Osteocyte (in vitro differentiated cells): ENCODE measurements around the gene PRKRA. TPM values are rescaled to one million over a fixed set of nuclear protein-coding genes. Genes with fewer than 3 reads are reported as not detected.

Experiments
- DNase-seq: peaks from one replicate; pipeline ENCODE4 v3.0.0; 2021; ENCODE audit warnings: mixed read lengths; ENCODE audit not compliant: unreplicated experiment; ENCODE audit errors: extremely low spot score
- H3K27ac Mint-ChIP-seq: one replicate; pipeline ENCODE4 v1.8.0; 2021; ENCODE audit warnings: mild to moderate bottlenecking, mixed read lengths; ENCODE audit not compliant: unreplicated experiment
- H3K27me3 Mint-ChIP-seq: one replicate; pipeline ENCODE4 v1.8.0; 2021; ENCODE audit warnings: mixed read lengths; ENCODE audit not compliant: unreplicated experiment
- H3K36me3 Mint-ChIP-seq: one replicate; pipeline ENCODE4 v1.8.0; 2021; ENCODE audit warnings: mixed read lengths; ENCODE audit not compliant: unreplicated experiment
- H3K4me1 Mint-ChIP-seq: one replicate; pipeline ENCODE4 v1.8.0; 2021; ENCODE audit warnings: mixed read lengths; ENCODE audit not compliant: unreplicated experiment
- H3K4me3 Mint-ChIP-seq: one replicate; pipeline ENCODE4 v1.8.0; 2021; ENCODE audit warnings: mild to moderate bottlenecking, moderate library complexity, mixed read lengths; ENCODE audit not compliant: unreplicated experiment
- H3K9me3 Mint-ChIP-seq: one replicate; pipeline ENCODE4 v1.8.0; 2021; ENCODE audit warnings: mixed read lengths; ENCODE audit not compliant: unreplicated experiment
- total RNA-seq: library from RNA; stranded (reverse); gene quantifications from 2 replicates; pipeline ENCODE4 v1.2.1, GENCODE V29; 2021
- TF ChIP-seq, protein P1 (sequence below): fragments of 200-600 bp; sonication (generic); IDR thresholded peaks from 2 replicates; pipeline ENCODE4 v1.5.0; 2021; ENCODE audit warnings: antibody characterized with exemption, mild to moderate bottlenecking, moderate library complexity

Gene PRKRA
- total RNA-seq, 1 donor from 2014 or later: 50.1 TPM

DNA sequence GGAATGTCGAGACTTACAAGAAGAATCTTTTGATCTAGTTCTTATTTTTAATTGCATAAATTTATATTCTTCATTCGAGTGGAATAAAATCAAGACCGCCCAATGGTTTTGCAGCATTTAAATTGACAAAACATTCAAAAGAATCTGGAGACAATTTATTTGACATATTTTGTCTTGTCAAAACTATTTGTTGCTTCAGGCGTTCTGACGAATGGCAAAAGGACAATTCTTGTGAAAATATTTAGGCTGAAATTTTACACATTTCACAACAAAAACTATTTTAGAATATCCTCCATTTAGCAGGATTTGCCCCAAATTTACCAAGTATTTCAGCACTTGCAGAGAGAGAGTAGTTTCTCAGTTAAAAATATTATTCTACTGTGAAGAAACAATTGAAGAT lies 41.7 kb downstream of the PRKRA start:
- Mint-ChIP-seq H3K4me1 (peaks cover 16% of the 10 kb centered on the region), H3K27me3 (peaks cover 7% of the 10 kb centered on the region), H3K36me3 (no peaks in the 10 kb centered on the region), H3K9me3 (no peaks in the 10 kb centered on the region), H3K27ac (no peak overlapping the region), H3K4me3 (no peak overlapping the region)
- TF ChIP-seq, protein P1, sequence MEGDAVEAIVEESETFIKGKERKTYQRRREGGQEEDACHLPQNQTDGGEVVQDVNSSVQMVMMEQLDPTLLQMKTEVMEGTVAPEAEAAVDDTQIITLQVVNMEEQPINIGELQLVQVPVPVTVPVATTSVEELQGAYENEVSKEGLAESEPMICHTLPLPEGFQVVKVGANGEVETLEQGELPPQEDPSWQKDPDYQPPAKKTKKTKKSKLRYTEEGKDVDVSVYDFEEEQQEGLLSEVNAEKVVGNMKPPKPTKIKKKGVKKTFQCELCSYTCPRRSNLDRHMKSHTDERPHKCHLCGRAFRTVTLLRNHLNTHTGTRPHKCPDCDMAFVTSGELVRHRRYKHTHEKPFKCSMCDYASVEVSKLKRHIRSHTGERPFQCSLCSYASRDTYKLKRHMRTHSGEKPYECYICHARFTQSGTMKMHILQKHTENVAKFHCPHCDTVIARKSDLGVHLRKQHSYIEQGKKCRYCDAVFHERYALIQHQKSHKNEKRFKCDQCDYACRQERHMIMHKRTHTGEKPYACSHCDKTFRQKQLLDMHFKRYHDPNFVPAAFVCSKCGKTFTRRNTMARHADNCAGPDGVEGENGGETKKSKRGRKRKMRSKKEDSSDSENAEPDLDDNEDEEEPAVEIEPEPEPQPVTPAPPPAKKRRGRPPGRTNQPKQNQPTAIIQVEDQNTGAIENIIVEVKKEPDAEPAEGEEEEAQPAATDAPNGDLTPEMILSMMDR: no peak
- DNase-seq: no peak

DNA sequence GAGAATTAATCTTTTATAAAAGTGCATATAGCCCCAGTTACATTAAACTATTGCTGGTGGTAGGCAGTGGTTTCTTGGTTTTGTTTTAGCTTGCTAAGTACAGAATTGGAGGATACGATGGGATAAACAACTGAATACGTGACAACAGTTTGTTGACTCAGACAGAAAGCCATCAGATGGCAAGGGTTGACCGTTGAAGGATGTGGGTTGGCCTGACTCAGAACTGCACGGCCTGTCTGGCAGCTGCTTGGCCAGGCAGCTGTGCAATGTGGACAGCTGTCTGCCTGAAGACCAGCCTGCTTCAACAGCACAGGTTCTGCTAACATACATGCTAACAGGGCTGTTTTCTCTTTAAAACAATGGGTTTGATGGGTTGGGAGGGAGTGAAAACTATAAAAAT lies 46.6 kb downstream of the PRKRA start:
- Mint-ChIP-seq H3K27ac (no peak overlapping the region), H3K4me1 (peaks cover 4% of the 10 kb centered on the region), H3K4me3 (no peak overlapping the region), H3K36me3 (no peaks in the 10 kb centered on the region), H3K9me3 (no peaks in the 10 kb centered on the region), H3K27me3 (peaks cover 8% of the 10 kb centered on the region)
- TF ChIP-seq, protein P1: no peak
- DNase-seq: no peak

DNA sequence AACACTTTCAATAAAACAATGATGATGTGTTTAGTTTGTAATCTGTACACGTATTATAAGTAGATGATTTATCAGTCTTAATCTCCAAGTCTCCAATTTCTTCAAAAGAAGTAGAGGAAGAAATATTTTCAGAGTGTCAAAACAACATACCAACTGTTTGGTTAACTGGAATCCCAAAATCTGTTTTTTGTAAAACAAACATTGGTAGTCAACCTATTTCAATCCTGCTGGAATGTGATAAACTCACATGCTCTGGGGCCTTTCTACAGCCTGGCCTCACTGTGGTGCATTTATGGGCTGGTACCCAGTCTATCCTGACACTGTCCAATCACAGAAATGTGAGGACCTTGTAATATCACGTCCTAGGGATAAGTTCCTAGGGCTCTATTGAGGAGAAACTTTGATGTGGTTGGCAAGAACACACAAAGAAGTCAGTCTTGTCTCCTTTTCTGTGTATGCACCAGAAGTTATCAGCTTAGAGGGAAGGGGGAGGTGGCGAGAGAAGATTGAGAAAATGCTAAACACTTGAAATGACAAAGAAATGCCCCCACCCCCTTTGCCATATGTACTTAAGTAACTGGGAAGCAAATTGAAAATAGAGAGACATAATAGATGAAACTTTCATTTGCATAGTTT lies 47.2 kb downstream of the PRKRA start:
- TF ChIP-seq, protein P1: no peak
- Mint-ChIP-seq H3K27me3 (peaks cover 8% of the 10 kb centered on the region), H3K4me1 (peaks cover 1% of the 10 kb centered on the region), H3K9me3 (no peaks in the 10 kb centered on the region), H3K27ac (no peak overlapping the region), H3K36me3 (no peaks in the 10 kb centered on the region), H3K4me3 (no peak overlapping the region)
- DNase-seq: no peak

GRCh38 chr2:178401994-178402437 lies 49.0 kb downstream of the PRKRA start:
- peaks cover 1% of the 10 kb centered on the region for H3K4me1 Mint-ChIP-seq
- no peak overlapping the region for H3K27ac Mint-ChIP-seq
- no peak overlapping the region for H3K4me3 Mint-ChIP-seq
- peaks cover 8% of the 10 kb centered on the region for H3K27me3 Mint-ChIP-seq
- TF ChIP-seq, protein P1: no peak
- no peak for DNase-seq
- no peaks in the 10 kb centered on the region for H3K36me3 Mint-ChIP-seq
- H3K9me3 Mint-ChIP-seq: no peaks in the 10 kb centered on the region

GRCh38 chr2:178397002-178397605 lies 53.9 kb downstream of the PRKRA start:
- Mint-ChIP-seq H3K4me1 (no peaks in the 10 kb centered on the region), H3K27ac (no peak overlapping the region), H3K27me3 (peaks cover 4% of the 10 kb centered on the region), H3K36me3 (no peaks in the 10 kb centered on the region), H3K9me3 (no peaks in the 10 kb centered on the region), H3K4me3 (no peak overlapping the region)
- no peak for DNase-seq
- TF ChIP-seq, protein P1: peak; percentile 77
